Stimulated activated CD4-positive, alpha-beta T cell treated with anti-CD3 and anti-CD28 coated beads, Interleukin-4, amount 100 ng/mL, for 48 hours (primary cell): Measurements from ENCODE around the gene EIF2B4.

Source experiments
- DNase-seq, 2 donors: peaks; one replicate each; pipeline ENCODE4 v3.0.0-alpha.2; 2020; ENCODE audit warnings: low read depth in 2 of 2

EIF2B4 gene

DNA sequence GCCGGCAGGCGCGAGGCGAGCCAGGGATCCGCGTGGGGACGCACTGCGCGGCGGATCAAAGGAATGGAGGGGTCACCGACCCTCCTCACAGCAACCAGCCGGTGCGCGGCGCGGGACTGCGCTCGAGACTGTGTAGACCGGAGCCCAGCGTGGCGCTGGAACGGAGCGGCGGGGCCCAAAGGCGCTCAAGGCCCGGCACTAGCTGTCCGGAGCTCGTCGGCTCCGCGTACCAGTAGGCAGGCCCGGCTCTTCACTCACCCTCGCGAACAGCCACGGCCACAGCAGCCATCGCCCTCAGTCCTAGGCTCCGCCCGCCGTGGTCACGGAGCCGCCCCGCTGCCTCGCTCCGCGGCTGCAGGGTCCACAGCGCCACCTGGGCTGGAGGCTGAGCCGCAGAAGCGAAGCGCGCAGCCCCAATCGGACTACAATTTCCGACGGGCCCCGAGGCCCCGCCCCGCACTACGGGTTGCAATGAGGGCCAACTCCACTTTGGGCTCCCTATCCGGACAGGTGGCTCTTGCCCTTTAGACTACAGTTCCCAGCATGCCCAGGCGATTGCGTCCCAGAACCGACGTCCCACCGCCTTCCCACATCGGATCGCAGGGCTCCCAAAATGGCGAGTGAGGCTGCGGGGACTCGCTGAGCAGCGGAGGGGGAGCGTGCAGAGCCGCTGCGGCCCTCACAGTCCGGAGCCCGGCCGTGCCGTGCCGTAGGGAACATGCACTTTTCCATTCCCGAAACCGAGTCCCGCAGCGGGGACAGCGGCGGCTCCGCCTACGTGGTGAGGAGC is at the start of gene EIF2B4, which contains the start of gene SNX17:
Gene EIF2B4, minus strand, starts transcription at position 313 of the 790 bp plus-strand sequence. Its CDS starts 24 bp downstream, at position 289.
Gene SNX17, plus strand, starts transcription at position 591 of the 790 bp plus-strand sequence. Its CDS starts 128 bp downstream, at position 719.
- DNase-seq, result peak; percentile 98

DNA sequence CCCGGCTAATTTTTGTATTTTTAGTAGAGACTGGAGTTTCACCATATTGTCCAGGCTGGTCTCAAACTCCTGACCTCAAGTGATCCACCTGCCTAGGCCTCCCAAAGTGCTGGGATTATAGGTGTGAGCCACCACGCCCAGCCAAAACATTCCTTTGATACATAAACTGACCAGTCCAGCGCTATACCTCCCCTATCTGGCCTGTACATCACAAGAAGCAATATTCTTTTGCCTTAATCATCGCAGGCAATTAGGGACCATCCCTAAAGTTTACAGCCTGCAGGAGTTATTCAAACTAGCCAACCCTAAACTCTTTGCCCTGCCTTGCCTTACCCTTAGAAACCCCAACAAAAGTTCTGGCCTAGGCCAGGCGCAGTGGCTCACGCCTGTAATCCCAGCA is 46.0 kb upstream of the EIF2B4 start:
- no peak for DNase-seq

- DNase-seq, result no peak
These were observed 42.4 kb upstream of the EIF2B4 start for GRCh38 chr2:27412419-27413152.

DNA sequence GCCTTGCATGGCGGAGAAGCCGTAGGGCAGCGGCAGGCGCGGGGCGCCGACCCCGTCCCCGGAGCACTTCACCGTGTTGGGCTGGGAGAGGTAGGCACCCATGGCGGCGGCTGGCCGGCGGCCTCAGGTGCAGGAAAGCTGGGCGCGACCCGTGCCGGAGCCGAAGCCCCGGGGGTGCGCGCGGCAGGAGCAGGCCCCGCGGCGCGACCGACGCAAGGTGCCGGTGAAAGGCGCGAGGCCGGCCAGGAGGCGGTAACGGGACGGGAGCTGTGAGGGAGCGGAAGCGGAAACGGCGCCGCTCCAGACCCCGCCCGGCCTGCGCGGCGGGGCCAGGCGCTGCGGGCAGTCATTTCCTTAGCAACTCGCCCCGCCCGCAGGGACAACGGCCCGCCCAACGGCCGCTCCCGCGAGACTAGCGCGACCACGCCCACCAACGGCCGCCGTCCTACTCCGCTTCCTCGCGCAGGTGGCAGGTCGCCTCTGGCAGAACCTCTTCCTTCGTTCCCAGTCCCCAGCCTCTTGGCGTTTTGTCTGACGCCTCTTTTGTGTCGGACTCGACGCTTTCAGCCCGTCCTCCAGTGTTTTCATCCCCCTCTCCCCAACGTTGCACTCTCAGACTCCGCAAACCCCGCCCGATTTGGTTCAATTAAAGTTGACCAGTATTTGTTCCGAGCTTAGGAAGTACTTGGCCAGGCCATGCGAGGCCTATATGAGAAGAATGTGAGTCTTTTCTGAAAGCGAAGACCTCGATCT is 39.4 kb upstream of the EIF2B4 start, which contains the start of gene PPM1G:
Gene PPM1G, minus strand, starts transcription at position 271 of the 753 bp plus-strand sequence. Its CDS starts 169 bp downstream, at position 102.
- peak; percentile 96 to 97 for DNase-seq

- peak in 1 of 2 donors; percentile 5 for DNase-seq
These were observed 38.6 kb upstream of the EIF2B4 start for GRCh38 chr2:27408601-27409320.

DNA sequence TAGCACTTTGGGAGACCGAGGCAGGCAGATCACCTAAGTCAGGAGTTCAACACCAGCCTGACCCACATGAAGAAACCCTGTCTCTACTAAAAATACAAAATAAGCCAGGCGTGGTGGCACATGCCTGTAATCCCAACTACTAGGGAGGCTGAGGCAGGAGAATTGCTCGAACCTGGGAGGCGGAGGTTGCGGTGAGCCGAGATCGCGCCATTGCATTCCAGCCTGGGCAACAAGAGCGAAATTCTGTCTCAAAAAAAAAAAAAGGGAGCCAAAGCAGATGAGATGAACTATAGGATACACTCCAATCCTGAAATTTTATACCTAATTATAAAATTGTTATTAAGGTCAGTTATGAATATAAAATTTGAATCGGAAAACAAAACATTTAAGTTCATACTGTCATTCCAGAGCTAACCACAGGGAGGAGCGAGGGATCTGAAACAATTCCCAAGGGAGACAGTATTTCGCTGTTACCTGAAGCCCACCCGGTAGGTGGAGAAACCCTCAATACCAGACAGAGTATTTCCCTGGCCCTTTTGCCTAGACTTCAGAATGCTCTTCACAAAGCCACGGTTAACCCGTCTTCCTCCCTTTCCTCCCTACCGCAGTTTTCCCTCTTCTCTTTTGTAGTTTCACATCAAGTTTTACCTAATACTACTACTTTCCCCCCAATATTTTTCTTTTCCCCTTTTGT is 37.8 kb upstream of the EIF2B4 start:
- no peak for DNase-seq

- no peak for DNase-seq
These were observed 30.4 kb upstream of the EIF2B4 start for GRCh38 chr2:27400348-27401135.

DNA sequence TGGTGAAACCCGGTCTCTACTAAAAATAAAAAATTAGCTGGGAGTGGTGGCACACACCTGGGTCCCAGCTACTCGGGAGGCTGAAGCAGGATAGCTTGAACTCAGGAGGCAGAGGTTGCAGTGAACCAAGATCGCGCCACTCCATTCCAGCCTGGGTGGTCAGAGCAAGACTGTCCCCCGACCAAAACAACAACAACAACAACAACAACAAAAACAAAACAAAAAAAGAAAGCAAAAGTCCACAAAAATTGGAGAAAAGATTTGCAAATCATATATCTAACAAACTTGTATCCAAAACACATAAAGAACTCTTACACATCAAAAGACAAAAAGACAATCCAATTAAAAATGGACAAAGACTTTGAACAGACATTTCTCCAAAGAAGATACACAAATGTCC is 28.8 kb upstream of the EIF2B4 start:
- DNase-seq, result no peak

- DNase-seq, result no peak
These were observed 23.1 kb upstream of the EIF2B4 start for GRCh38 chr2:27393225-27393624.

- DNase-seq, result no peak
These were observed 20.9 kb upstream of the EIF2B4 start for GRCh38 chr2:27390822-27391679.

DNA sequence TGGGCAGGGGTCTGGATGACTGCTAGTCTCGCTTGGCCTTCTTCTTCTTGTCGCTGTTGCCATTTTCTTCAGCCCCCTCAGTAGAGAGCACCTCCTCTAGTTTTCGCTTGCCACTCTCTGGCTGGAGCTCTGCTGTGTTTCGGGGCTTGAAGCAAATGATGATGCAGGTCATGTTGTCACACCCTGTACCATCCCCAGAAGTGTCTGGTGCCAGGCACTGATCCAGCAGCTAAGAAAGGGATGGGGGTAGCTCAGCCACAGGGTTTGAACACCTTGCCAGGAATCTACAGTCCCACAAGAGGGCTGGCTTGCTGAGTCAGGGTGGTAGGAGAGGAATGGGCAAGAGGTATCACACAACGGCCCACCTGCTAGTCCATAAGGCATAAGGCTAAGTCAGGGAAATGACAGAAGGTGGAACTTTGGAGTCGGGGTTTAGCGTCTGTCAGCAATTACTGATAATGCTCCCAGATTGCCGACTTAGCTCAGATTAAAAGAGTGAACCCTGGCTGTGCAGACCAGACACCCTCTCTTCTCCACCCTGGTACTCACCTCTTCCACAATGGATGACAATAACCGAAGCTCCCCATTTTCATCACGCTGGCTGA is 11.5 kb upstream of the EIF2B4 start:
- no peak for DNase-seq

DNA sequence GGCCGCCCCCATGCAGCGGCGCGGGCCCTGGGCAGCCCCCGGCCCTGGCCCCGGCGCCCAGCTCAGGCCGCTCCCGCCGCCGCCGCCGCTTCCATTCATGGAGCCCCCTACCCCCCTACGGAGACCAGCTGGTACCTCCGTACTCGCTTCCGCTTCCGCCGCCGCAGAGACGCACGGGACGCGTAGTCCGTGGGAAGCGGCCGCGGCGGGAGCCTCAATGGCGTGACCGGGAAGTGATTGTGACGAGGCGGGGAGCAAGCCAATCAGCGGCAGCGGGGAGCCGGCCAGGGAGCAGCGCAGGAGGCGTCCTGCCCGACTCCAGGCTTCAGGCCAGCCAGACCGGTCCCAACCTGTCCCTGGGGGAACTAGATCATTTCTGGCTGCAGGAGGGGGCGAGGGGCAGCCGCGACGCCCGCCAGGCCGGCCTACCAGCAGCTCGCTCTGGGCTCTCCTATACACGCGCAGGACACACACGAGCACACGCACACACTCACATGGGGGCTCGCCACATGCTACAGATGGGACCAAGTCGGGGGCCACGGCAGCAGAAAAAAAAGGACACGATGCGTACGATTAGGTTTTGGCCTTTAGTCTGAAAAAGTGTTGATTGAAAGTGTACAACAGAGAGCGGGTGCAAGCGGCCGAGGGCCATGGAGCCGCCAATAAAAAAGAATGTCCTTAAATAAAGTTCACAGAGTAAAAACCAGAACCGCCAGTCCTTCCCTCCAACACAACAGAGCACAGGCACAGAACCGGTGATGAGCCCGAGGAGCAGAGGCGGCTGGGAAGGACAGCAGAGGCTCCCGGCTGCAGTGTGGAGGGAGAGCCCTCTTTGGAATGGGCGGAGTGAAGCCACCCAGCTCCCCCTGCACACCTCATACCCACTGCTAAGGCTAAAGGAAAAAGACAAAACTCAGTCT is 10.7 kb upstream of the EIF2B4 start, which contains the start of gene ZNF513:
Gene ZNF513, minus strand, starts transcription at position 109 of the 920 bp plus-strand sequence. CDS start 208 bp downstream, outside the sequence.
- DNase-seq, result peak; percentile 84 to 90

DNA sequence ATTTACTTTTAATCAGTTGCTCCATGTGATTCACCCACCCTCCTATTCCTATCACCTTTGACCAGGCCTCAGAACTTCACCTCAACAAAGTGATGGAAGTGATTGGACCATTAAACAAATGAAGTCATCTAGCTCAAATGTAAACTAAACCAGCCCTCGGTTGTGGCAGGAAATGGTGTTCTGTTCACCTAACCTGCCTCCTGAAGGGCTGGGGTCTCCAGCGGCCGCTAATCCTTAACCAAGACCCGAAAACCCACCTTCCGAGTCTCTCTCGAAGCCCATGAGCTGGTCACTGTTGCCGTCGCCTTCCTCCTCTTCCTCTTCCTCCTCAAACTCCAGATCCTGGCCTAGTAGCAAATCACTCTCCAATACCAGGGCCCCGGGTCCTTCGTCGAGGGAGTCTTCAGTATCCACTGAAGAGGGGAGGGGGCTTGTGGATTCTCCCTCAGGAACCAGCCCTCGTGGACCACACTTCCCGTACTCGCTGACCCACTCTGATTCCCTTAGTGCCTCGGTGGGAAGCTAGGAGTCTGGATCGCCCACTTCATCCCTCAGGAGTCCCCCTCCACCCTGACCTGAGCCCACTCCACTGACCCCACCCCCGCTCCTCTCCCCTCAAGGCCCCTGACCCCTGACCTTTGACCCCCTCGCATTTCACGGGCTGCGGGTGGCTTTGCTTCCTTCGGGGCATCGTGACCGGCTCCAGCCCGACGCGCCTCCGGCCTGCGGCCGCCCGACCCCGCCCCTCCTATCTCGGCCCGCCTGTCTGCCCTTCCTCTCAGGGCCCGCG is 9.9 kb upstream of the EIF2B4 start:
- peak in 1 of 2 donors; percentile 30 for DNase-seq

DNA sequence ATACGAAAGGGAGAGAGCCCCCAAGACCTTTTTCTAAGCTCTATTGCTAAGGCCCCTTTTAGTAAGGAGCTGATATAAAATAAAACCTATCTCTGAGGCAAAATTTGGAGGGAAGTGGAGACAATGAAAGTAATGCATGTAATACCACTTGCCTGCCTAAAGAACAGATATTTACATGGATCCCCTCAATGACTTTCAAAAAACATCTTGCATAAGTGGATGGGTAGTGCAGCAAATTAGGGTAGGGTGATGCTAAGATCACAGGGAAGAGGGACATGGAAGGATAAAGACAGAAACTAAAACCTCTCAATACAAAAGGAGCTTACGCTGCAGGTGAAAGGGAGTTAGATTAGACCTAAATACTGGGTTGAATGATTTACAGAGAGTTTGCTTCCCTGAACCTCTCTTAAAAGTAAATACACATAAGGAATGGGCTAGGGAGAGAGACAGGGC is 9.3 kb upstream of the EIF2B4 start:
- DNase-seq, result no peak

DNA sequence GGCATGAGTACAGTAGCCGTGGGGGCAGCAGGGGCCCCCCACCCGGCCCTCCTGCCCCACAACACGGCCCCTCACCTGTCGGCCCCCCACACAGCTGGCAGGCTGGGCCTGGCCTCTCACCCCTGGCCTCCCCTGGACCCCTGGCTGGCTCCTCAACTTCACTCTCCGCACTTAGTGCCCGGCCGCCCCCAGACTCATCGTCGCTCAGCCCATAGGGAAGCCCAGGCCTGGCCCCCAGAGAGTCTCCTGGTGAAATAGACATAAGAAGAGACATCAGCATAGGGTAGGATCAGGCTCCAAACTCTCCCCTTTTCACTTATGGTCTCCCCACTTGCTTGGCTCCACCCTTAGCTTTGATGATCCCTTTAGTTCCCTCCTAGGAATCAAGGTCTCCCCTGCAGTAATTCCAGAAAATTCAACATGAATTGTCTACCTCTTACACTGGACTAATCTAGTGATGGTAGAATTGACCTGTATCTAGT is 8.7 kb upstream of the EIF2B4 start:
- no peak for DNase-seq
